Stimulated activated CD4-positive, alpha-beta T cell treated with anti-CD3 and anti-CD28 coated beads, Interleukin-15, amount 100 ng/mL, for 1 hour (primary cell): ENCODE data around the gene IDH3G.

Experiments
- DNase-seq, 2 donors: peaks; one replicate each; pipeline ENCODE4 v3.0.0-alpha.2; 2020; ENCODE audit warnings: low read depth in 1 of 2, low spot score in 1 of 2

The IDH3G gene

GRCh38 chrX:153736071-153736820, 57.9 kb downstream of the IDH3G start:
- no peak for DNase-seq
